MM.1S (cell line): Measurements from ENCODE around the gene IL19.

Source experiments
- DNase-seq: peaks from one replicate; pipeline ENCODE4 v3.0.0-alpha.2; 2015
- H2AFZ ChIP-seq: fragments of 300-600 bp; sonication (generic); 2 replicates; pipeline ENCODE4 v1.6.0; 2016; ENCODE audit warnings: antibody characterized with exemption, low read length
- H3F3A ChIP-seq: fragments of 300-600 bp; sonication (generic); 2 replicates; pipeline ENCODE4 v1.6.1; 2016; ENCODE audit warnings: mild to moderate bottlenecking, antibody characterized with exemption, low read length, moderate library complexity, mixed read lengths; ENCODE audit not compliant: insufficient read depth
- H3K27ac ChIP-seq: fragments of 300-600 bp; sonication (generic); 2 replicates; pipeline ENCODE4 v1.5.1; 2016; ENCODE audit warnings: mild to moderate bottlenecking, low read length
- H3K27me3 ChIP-seq: fragments of 300-600 bp; sonication (generic); replicated peaks from 2 replicates; pipeline ENCODE4 v1.6.0; 2016; ENCODE audit warnings: low read length; ENCODE audit not compliant: insufficient read depth
- H3K36me3 ChIP-seq: fragments of 300-600 bp; sonication (generic); replicated peaks from 2 replicates; pipeline ENCODE4 v1.6.1; 2016; ENCODE audit warnings: mild to moderate bottlenecking, low read length, mixed read lengths; ENCODE audit not compliant: insufficient read depth
- H3K4me1 ChIP-seq: fragments of 300-600 bp; sonication (generic); 2 replicates; pipeline ENCODE4 v1.6.1; 2016; ENCODE audit warnings: low read length, mixed read lengths
- H3K4me2 ChIP-seq: fragments of 300-600 bp; sonication (generic); 2 replicates; pipeline ENCODE4 v1.6.0; 2016; ENCODE audit warnings: low read depth, low read length
- H3K4me3 ChIP-seq: fragments of 300-600 bp; sonication (generic); 2 replicates; pipeline ENCODE4 v1.5.1; 2016; ENCODE audit warnings: low read length, mixed read lengths
- H3K79me2 ChIP-seq: fragments of 300-600 bp; sonication (generic); 2 replicates; pipeline ENCODE4 v1.6.1; 2016; ENCODE audit warnings: mixed run types, low read length, mixed read lengths
- H3K9ac ChIP-seq: fragments of 300-600 bp; sonication (generic); 2 replicates; pipeline ENCODE4 v1.6.1; 2016; ENCODE audit warnings: low read length, mixed read lengths
- H3K9me2 ChIP-seq: fragments of 300-600 bp; sonication (generic); replicated peaks from 2 replicates; pipeline ENCODE4 v1.6.1; 2016; ENCODE audit warnings: mild to moderate bottlenecking, low read length, mixed read lengths; ENCODE audit not compliant: insufficient read depth
- H3K9me3 ChIP-seq: fragments of 300-600 bp; sonication (generic); replicated peaks from 2 replicates; pipeline ENCODE4 v1.6.1; 2016; ENCODE audit warnings: mild to moderate bottlenecking, low read length, mixed read lengths; ENCODE audit not compliant: insufficient read depth
- H4K20me1 ChIP-seq: fragments of 300-600 bp; sonication (generic); 2 replicates; pipeline ENCODE4 v1.6.1; 2016; ENCODE audit warnings: mild to moderate bottlenecking, low read length, moderate library complexity, mixed read lengths; ENCODE audit not compliant: insufficient read depth
- EZH2 ChIP-seq: fragments of 300-600 bp; sonication (generic); optimal IDR thresholded peaks from 2 replicates; pipeline ENCODE3; 2017; ENCODE audit warnings: low read depth, mild to moderate bottlenecking, antibody characterized with exemption, low read length, mixed read lengths
- EZH2phosphoT487 ChIP-seq: fragments of 300-600 bp; sonication (generic); IDR thresholded peaks from 2 replicates; pipeline ENCODE4 v1.6.1; 2018; ENCODE audit warnings: antibody characterized with exemption, low read length
- TF ChIP-seq, protein P1 (sequence below): fragments of 300-600 bp; sonication (generic); IDR thresholded peaks from 2 replicates; pipeline ENCODE4 v1.5.1; 2016; ENCODE audit warnings: antibody characterized with exemption, low read length, mixed read lengths

IL19 gene

GRCh38 chr1:206854401-206855129 is 84.0 kb downstream of the IL19 start:
- Histone ChIP-seq H3K4me1 (no peaks in the 10 kb centered on the region), H3K9ac (no peak overlapping the region), H3K27me3 (no peaks in the 10 kb centered on the region), H4K20me1 (no peaks in the 10 kb centered on the region), H3K9me2 (no peaks in the 10 kb centered on the region), H3F3A (no peaks in the 10 kb centered on the region), H3K9me3 (no peaks in the 10 kb centered on the region), H3K27ac (no peak overlapping the region), H3K79me2 (no peaks in the 10 kb centered on the region), H2AFZ (no peak overlapping the region), H3K36me3 (no peaks in the 10 kb centered on the region), H3K4me3 (no peak overlapping the region), H3K4me2 (no peak overlapping the region)
- no peak for TF ChIP-seq EZH2phosphoT487
- no peak for DNase-seq

- Histone ChIP-seq H4K20me1 (no peaks in the 10 kb centered on the region), H3K9ac (no peak overlapping the region), H3K27ac (no peak overlapping the region), H3K4me1 (no peaks in the 10 kb centered on the region), H3K27me3 (no peaks in the 10 kb centered on the region), H3K79me2 (no peaks in the 10 kb centered on the region), H2AFZ (no peak overlapping the region), H3K36me3 (no peaks in the 10 kb centered on the region), H3K4me3 (no peak overlapping the region), H3F3A (no peaks in the 10 kb centered on the region), H3K4me2 (no peak overlapping the region), H3K9me3 (no peaks in the 10 kb centered on the region), H3K9me2 (no peaks in the 10 kb centered on the region)
- TF ChIP-seq, protein P1, sequence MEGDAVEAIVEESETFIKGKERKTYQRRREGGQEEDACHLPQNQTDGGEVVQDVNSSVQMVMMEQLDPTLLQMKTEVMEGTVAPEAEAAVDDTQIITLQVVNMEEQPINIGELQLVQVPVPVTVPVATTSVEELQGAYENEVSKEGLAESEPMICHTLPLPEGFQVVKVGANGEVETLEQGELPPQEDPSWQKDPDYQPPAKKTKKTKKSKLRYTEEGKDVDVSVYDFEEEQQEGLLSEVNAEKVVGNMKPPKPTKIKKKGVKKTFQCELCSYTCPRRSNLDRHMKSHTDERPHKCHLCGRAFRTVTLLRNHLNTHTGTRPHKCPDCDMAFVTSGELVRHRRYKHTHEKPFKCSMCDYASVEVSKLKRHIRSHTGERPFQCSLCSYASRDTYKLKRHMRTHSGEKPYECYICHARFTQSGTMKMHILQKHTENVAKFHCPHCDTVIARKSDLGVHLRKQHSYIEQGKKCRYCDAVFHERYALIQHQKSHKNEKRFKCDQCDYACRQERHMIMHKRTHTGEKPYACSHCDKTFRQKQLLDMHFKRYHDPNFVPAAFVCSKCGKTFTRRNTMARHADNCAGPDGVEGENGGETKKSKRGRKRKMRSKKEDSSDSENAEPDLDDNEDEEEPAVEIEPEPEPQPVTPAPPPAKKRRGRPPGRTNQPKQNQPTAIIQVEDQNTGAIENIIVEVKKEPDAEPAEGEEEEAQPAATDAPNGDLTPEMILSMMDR = no peak
- TF ChIP-seq EZH2 (no peak), EZH2phosphoT487 (no peak)
- DNase-seq = no peak
Measured at GRCh38 chr1:206855859-206856258, 85.3 kb downstream of the IL19 start.

DNA sequence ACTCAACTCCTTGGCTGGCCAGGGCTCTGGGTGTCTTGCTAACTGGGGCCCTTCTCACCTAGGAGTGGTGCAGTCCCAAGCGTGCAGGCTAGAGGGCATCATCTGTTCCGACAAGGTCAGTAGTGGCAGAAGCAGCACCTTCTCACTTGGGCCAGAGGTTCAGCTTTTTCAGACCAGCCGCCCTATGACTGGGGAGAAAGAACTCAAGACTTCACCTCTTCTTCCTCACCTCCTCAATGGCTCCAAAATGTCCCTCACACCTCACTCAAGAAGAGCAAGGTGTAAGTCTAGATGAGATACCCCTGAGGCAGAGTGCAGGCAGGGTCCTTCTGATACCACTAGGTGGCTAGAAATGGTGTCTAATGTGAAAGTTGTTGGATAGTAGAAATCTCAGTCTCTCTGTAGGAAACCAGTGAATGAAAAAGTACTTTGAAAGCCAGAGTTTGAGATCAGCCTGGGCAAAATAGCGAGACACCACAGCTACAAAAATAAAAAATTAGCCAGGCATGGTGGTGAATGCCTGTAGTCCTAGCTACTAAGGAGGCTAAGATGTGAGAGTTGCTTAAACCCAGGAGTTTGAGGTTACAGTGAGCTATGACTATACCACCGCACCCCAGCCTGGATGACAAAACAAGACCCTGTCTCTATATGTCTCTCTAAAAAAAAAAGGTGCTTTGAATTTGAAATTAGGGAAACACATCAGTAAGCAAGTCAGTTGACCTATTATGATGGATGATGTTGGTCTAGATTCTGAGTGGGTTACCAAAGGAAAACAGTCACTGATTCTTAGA is 86.3 kb downstream of the IL19 start:
- Histone ChIP-seq H3K4me2 (no peak overlapping the region), H3K36me3 (no peaks in the 10 kb centered on the region), H3K9me3 (no peaks in the 10 kb centered on the region), H3K27ac (no peak overlapping the region), H3K79me2 (no peaks in the 10 kb centered on the region), H3K9ac (no peak overlapping the region), H3F3A (no peaks in the 10 kb centered on the region), H2AFZ (no peak overlapping the region), H4K20me1 (no peaks in the 10 kb centered on the region), H3K9me2 (no peaks in the 10 kb centered on the region), H3K4me1 (no peaks in the 10 kb centered on the region), H3K4me3 (no peak overlapping the region), H3K27me3 (no peaks in the 10 kb centered on the region)
- TF ChIP-seq EZH2 (no peak), EZH2phosphoT487 (no peak)
- TF ChIP-seq, protein P1 = peak; percentile 51
- peak; percentile 43 for DNase-seq

GRCh38 chr1:206859082-206859521 is 88.5 kb downstream of the IL19 start:
- Histone ChIP-seq H3K4me3 (no peak overlapping the region), H4K20me1 (no peaks in the 10 kb centered on the region), H3K27ac (no peak overlapping the region), H3K9me3 (no peaks in the 10 kb centered on the region), H3K4me1 (no peaks in the 10 kb centered on the region), H3K9me2 (no peaks in the 10 kb centered on the region), H3F3A (no peaks in the 10 kb centered on the region), H3K27me3 (no peaks in the 10 kb centered on the region), H2AFZ (no peak overlapping the region), H3K36me3 (no peaks in the 10 kb centered on the region), H3K79me2 (no peaks in the 10 kb centered on the region), H3K9ac (no peak overlapping the region), H3K4me2 (no peak overlapping the region)
- DNase-seq = no peak
- no peak for TF ChIP-seq EZH2phosphoT487
